ENCODE data around the gene LRGUK.

Gene LRGUK

GRCh38 chr7:134311807-134312206 is 184.7 kb downstream of the LRGUK start:
- no peak for DNase-seq

GRCh38 chr7:134312717-134313116 is 185.6 kb downstream of the LRGUK start:
- no peak for DNase-seq

GRCh38 chr7:134313543-134313942 is 186.4 kb downstream of the LRGUK start:
- no peak for DNase-seq

All from CD4-positive, alpha-beta T cell treated with Interleukin-4 for 4 hours (primary cell).